Measurements from ENCODE around the gene NDUFAB1.

GRCh38 chr16:23635958-23636357 is 39.8 kb upstream of the NDUFAB1 start:
- TF ChIP-seq TARDBP (IDR thresholded peaks at IDR 0.05) (no peak), SP1 (IDR thresholded peaks at IDR 0.05) (no peak), FOXA1 (IDR thresholded peaks at IDR 0.05) (no peak), BHLHE40 (IDR thresholded peaks at IDR 0.05; ENCODE audit: borderline replicate concordance) (no peak), LEF1 (IDR thresholded peaks at IDR 0.05; ENCODE audit: borderline replicate concordance) (no peak), L3MBTL2 (conservative IDR thresholded peaks at IDR 0.05) (no peak), PKNOX1 (IDR thresholded peaks at IDR 0.05) (no peak)
